NCI-H1436 treated with DMSO at 0.1 percent for 48 hours (cell line): Measurements from ENCODE around the gene TRIO.

ENCODE experiments used
- DNase-seq: peaks from one replicate; lab custom pipeline; 2025; lab: John Stamatoyannopoulos, UW

The TRIO gene

DNA sequence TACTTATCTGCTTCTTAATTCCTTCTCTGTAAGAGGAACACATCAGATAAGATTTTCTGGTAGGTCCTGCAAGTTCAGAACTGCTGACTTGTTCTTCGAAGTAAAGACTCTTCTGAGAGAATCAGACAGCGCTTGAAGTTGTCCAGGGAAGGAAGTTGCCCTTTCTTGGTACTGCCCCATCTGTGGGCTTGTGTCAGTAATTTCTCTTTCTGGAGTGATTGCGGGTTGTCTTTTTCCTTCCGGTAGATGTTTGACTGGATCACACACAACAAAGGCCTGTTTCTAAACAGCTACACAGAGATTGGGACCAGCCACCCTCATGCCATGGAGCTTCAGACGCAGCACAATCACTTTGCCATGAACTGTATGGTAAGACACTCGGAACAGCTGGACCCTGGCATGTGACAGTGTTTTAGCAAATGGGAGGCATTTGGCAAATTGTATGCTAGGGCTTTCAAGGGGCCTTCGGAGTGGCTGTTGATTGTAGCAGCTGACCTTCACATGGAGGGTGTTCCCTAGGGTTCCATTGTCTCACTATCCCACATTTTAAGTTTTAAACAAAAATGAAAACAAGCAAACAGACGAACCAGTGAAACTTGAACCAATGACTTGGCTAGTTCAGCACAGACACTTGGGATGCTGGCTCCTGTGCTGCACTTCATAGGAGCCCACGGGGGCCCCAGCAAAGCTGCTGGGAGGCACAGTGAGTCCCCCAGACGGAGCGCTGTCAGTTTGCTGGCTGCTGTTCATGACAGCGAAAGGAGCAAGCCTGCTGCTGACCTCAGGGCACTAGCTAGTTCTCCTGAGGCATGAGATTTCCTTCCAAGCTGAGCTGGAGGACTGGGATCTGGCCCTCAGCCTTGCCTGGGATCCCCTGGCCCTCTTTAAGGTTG is 149.9 kb downstream of the TRIO start:
- DNase-seq = no peak

- no peak for DNase-seq
Measured at GRCh38 chr5:14295610-14296009, 152.5 kb downstream of the TRIO start.

DNA sequence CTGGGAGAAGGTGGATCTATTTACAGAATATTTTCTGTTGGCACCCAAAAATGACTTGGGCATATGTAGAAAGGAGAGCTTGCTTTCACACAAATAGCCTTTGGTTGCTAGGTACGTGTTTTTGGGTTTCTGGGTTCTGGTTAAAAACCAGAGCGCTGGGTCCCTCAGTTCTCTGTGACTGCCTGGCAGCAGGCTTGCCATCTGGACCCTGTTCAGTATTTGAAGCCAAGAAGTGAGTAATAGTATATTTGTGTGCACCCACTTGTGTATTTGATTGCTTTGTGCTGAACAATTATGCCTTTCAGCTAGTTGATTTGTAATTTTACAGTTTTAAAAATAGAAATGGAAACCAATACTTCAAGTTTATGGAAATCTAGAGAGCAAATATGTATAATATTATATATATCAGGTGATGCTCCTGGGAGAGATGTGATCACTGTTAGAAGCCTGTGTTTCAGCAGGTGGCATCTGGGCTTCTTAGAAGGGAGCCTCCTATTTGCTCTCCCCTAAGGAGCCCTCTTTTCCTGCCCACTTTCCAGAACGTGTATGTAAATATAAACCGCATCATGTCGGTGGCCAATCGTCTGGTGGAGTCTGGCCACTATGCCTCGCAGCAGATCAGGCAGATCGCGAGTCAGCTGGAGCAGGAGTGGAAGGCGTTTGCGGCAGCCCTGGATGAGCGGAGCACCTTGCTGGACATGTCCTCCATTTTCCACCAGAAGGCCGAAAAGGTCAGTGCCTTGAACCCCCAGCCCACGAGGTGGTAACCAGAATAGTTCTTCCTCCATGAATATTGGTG is 153.6 kb downstream of the TRIO start:
- peak; percentile 10 for DNase-seq

DNA sequence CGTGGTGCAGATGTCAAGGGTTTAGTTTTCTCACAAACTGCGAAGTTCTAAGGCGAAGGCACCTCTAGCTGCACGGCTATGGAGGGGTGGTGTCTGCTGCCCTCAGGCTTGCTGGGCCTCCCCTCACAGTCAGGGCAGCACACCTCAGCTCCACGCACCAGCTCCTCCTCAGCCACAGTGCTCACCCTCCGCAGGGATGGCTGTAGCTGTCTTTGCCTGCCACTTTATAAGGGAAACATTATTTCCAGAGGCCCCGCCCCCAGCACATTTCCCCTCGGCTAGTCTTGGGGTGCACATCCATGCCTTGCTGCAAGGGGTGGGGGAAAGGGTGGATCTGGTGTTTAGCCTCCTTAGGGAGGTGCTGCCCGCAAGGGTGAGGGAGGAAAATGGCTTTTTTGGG is 154.6 kb downstream of the TRIO start:
- no peak for DNase-seq

- DNase-seq = no peak
Measured at GRCh38 chr5:14298126-14298847, 155.1 kb downstream of the TRIO start.

DNA sequence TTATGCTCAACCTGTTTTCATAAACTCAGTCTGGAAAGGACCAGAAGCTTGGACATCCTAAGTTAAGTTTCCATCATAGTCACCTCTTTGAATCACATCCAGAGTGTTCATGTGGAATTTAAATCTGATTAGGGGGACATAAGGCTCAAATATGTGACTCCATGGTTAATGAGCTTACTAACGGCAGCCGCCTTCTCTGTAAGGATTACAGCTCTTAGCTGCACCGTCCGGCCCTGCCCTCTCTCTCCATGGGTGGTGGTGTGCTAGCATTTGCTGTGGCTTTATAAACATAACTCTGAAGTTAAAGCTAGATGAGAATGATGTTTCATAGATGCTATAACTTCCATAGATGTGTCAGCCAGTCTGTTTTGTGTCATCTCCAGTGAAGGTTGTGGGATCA is 156.5 kb downstream of the TRIO start:
- DNase-seq = no peak

- no peak for DNase-seq
Measured at GRCh38 chr5:14301186-14301585, 158.0 kb downstream of the TRIO start.

DNA sequence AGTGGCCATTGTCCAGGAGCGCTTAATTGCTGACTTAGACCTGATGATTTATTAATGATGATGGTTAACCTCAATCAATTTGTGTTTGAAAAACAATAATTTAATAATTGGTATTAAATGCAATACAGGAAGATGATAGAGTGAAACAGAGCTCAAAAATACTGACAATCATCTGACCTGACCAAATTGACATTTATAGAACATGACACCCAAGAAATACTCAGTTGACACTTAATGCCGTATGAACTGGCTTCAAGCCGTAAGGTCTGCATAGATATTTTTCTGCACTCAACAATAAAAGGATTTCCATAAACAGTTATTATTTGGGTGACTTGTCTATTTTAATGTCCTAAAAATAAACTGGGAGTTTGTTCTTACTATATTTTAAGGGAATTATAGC is 159.2 kb downstream of the TRIO start:
- DNase-seq = no peak

DNA sequence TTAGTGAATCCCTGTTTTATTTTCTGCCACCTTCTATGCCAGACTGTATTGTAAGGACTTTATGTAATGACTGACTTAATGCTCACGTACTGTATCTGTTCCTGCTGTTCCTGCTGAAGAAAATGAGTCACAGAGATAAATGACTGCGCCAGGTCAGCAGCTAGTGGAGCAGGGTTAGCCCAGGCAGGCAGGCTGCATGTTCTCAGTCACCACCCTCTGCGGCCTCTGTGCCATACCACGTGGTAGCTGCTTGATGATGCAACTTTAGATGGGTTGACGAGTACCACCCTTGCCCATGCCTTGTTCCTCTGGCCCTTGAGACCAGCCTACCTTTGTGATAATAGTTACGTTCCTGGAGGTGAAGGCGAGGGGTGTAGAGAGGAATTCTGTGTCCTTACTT is 161.9 kb downstream of the TRIO start:
- DNase-seq = no peak

GRCh38 chr5:14306329-14306815 is 163.2 kb downstream of the TRIO start:
- no peak for DNase-seq

- no peak for DNase-seq
Measured at GRCh38 chr5:14308384-14309154, 165.4 kb downstream of the TRIO start.

DNA sequence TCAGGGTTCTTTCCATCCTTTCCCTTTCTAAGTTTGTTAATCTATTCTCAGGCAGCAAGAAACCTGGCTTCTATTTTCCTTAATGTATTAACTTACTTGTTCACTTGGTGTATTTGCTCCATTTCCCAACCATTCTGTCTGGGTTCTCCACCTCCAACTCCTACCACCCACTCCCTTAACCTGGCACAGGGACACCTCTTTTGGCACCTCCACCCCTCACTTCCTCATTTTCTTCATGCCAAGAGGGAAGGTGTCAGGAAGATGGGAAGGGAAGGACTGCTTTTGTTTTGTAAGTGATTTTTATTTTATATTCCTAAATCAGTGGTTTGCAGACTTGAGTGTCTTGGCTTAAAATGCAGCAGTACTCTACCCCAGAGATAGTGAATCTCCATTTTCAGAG is 166.1 kb downstream of the TRIO start:
- DNase-seq = no peak

- DNase-seq = no peak
Measured at GRCh38 chr5:14309878-14310531, 166.9 kb downstream of the TRIO start.

DNA sequence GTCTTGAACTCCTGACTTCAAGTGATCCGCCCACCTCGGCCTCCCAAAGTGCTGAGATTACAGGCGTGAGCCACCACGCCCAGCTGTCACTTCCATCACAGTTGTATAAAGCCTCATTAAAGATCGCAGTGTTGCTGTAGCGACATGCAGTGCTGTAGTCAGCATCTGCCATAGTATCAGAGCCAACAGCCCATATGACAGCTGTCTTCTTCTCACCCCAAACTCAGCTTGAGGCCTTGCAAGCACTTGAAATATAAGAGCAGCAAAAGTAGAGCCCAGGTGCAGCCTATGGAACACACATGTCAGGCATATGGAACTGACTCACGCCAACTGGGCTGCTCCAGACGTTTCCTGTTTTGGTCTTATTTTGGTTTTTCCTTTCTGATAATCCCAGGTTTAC is 167.8 kb downstream of the TRIO start:
- DNase-seq = no peak

- no peak for DNase-seq
Measured at GRCh38 chr5:14313986-14314690, 171.0 kb downstream of the TRIO start.

DNA sequence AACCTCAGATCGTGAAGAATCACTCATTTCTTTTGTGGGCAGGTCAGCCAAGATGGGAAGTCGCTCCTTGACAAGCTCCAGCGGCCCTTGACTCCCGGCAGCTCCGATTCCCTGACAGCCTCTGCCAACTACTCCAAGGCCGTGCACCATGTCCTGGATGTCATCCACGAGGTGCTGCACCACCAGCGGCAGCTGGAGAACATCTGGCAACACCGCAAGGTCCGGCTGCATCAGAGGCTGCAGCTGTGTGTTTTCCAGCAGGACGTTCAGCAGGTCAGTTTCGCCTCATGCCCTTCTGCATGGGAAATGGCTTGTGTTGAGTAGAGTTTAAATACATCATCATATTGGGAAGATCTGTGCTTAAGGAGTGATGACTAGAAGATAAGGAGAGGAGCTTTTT is 173.3 kb downstream of the TRIO start:
- DNase-seq = no peak

DNA sequence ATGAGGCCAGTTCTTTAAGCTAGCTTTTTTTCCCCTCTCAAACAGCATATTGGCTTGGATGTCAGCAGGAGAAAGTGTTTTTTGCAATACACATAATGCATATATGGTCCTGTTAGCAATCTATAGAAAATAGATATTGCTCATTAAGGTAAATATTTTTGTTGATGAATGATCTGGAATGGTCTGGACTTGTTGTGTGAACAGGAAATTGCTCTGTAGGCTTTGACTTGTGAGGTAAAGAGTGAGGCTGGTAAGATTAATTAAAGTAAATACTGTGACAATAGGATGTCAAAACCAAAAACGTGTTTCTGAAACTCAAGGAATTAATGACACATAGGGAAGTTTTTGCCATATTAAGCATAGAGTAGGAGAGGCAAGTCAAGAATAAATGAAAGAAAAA is 176.0 kb downstream of the TRIO start:
- DNase-seq = no peak

GRCh38 chr5:14321936-14322335 is 178.8 kb downstream of the TRIO start:
- DNase-seq = no peak

DNA sequence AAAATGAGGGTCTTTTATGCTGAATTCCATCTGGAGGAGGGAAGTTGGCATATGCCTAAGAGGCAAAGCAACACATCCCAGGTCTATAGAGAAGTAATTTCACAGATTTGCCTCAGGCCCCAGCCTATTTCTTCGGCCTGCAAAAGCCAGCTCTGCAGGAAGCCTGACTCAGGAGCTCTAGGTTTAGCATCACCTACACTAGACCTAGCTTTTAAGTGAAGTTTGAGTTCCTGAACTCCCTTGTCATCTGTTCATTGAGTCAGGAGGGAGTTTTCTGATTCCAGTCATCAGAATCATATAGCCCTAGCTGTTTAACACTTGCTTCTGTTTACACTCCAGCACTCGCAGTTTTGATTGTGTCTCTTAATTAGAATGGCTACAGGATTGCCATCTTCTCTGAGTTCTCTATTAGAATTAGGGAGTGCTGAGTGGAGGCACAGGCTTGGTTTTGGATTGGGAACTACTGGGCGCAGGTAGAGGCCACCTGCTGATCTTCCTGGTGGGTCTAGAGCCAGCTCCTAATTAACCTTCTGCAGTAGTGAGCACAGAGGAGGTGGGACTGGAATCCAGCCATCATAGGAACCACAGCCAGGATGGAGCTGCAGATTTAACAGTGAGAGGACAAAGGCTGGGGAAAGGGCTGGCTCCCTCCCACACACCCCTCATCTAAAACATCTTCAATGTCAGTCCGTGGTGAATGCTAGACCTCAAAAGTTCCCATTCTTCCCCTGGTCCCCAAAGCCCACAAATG is 179.5 kb downstream of the TRIO start:
- no peak for DNase-seq

DNA sequence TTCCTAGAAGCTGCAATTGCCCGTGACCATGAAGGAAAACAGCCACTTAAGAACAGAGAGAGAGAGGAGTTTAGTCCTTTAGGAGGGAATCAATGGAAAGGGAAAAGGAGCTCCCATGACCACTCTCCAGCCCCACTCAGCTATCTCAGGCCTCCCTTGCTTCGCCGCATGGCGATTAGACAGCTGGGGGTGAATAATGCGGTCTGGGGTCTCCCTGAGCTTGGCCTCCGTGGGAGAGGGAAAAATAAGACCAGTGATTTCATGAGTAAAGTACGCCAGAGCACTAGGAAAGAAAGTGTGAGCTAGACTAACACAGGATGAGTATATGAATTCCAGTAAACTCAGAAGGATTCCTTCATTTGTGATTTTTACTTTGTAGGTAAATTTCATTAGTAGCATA is 180.3 kb downstream of the TRIO start:
- DNase-seq = no peak
